ENCODE data around the gene UTS2B.
A peak's percentile ranks its signal among the peaks of the same experiment; 100 is the strongest.

Gene UTS2B

DNA sequence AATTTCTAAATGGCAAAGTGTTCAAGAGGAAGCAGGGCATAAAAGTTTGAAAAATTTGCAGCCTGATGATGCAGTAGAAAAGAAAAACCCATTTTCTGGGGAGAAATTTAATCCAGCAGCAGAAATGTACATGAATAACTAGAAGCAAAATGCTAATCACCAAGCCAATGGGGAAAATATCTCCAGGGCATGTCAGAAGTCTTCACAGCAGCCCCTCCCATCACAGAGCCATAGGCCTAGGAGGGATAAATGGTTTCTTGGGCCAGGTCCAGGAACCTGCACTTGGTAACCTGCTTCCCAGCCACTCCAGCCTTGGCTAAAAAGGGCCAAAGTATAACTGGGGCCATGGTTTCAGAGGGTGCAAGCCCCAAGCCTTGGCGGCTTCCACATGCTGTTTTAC, 108.7 kb downstream of the UTS2B start:
- TF ChIP-seq CTCF (IDR thresholded peaks at IDR 0.05; ENCODE audit: low read depth, low read length, missing control alignments) = no peak
- DNase-seq (ENCODE audit: extremely low read depth, low read depth) = no peak
- H3K4me3 ChIP-seq (replicated peaks; ENCODE audit: low read depth, low read length) = no peak overlapping the region

- peak; percentile 11 for TF ChIP-seq CTCF (IDR thresholded peaks at IDR 0.05; ENCODE audit: low read depth, low read length, missing control alignments)
- H3K4me3 ChIP-seq (replicated peaks; ENCODE audit: low read depth, low read length) = no peak overlapping the region
- no peak for DNase-seq (ENCODE audit: extremely low read depth, low read depth)
These were observed 109.4 kb downstream of the UTS2B start for GRCh38 chr3:191220908-191221307.

GRCh38 chr3:191217301-191217700, 113.0 kb downstream of the UTS2B start:
- H3K4me3 ChIP-seq (replicated peaks; ENCODE audit: low read depth, low read length) = no peak overlapping the region
- no peak for DNase-seq (ENCODE audit: extremely low read depth, low read depth)
- no peak for TF ChIP-seq CTCF (IDR thresholded peaks at IDR 0.05; ENCODE audit: low read depth, low read length, missing control alignments)
